Measurements from ENCODE around the gene ACTN4.

The ACTN4 gene

DNA sequence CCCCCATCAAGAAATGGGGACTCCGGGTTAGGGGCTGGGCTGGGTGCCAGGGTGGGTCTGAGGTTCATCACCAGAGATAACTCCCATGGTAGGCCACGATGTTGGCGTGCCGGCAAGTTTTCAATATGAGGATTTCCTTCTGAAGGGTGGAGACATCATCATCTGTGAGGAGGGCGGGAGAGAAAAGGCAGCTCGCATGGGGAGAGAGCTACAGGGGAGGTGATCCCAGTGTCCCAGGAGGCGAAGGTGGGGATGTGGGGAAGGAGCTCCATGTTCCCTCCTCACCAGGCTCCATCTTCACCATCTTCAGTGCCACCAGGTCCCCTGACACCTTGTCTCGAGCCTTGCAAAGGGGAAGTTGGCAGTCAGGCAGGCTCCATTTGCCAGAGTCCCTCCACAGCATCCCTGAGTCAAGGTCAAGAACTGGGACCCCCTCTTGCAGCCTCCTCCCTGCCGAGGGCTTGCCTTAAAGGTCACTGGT, 30.1 kb upstream of the ACTN4 start:
- no peak overlapping the region for H3K27ac ChIP-seq
- TF ChIP-seq, protein P1, sequence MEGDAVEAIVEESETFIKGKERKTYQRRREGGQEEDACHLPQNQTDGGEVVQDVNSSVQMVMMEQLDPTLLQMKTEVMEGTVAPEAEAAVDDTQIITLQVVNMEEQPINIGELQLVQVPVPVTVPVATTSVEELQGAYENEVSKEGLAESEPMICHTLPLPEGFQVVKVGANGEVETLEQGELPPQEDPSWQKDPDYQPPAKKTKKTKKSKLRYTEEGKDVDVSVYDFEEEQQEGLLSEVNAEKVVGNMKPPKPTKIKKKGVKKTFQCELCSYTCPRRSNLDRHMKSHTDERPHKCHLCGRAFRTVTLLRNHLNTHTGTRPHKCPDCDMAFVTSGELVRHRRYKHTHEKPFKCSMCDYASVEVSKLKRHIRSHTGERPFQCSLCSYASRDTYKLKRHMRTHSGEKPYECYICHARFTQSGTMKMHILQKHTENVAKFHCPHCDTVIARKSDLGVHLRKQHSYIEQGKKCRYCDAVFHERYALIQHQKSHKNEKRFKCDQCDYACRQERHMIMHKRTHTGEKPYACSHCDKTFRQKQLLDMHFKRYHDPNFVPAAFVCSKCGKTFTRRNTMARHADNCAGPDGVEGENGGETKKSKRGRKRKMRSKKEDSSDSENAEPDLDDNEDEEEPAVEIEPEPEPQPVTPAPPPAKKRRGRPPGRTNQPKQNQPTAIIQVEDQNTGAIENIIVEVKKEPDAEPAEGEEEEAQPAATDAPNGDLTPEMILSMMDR (IDR thresholded peaks at IDR 0.05): no peak
- no peak for DNase-seq (ENCODE audit: low spot score)
- peak overlapping the region; percentile 95 for H3K4me3 ChIP-seq

DNA sequence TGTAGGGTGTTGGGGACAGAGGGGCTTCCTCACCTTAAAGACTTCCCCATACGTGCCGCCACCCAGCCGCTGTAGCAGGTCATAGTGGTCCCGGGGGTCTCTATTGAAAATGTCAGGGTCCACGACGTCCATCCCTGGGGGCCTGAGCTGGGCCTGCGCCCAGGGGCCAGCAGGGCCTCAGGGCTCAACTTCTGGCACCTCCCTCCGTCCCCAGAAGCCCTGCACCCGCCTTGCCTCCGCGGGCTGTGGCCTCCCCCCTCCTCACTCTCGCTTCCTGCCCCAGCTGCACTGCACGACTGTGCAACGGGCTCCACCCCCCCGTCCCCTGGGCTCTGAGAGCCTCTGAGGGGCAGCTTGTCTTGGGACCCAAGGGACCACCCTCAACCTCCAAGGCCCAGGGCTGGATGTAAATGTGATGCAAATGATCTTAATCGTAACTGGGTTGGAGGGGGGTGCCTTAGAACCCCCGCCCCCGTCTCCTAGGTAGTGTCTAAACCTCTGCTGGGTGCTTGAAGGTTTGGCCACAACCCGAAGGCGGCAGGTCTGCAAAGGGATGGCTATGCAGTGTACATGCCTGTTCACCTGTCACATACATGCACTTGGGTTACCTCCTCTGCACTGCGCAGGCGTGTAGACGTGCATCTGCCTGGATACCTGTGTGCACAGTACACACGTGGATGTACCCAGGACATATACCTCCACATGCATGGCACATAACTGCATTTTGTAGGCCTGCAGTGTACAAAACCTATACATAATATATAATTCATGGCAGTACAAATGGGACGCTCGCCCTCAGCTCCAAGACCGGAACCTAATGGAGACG, 29.5 kb upstream of the ACTN4 start, which contains the start of gene MAP4K1:
MAP4K1 (minus strand) TSS at position 190 of the 826 bp plus-strand sequence; CDS start at position 132, 58 bp downstream.
- Histone ChIP-seq H3K27ac (peak within 1 kb of the TSS; percentile 46 to 71), H3K4me3 (peak within 1 kb of the TSS; percentile 95)
- no peak for DNase-seq (ENCODE audit: low spot score)
- TF ChIP-seq, protein P1 (IDR thresholded peaks at IDR 0.05): no peak

DNA sequence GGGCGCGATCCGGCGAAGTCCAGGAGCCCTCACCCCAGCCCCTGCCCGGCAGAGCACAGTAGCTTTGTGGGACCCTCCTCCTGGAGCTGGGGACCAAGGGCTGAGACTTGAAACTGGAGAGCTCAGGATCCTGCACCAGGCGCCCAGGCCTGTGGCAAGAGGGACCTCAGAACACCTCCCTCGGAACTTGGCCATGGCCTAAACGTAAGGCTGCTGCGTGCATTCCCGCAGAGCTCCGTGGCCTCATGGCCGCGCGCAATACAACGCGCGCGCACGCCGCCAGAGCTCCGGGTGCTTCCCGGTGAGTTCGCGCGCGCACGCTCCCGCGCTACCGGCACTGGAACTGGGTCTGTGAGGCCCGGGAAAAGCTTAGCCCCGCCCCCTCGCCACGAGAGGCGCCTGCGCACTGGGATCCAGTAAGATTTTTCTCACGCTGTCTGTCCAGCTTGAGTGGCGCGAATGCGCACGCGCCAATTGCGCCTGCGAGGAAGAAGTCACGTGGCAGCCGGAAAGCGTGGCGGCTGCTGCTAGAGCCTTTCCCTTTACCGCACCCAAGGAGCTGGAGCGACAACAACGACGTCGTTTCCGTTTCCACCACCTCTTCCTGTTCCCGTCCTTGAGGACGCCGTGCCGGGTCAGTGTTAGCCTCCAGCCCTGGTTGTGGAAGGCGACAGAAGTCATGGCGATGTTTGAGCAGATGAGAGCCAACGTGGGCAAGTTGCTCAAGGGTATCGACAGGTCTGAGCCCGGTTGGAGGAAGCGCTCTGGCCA, 28.7 kb upstream of the ACTN4 start, which contains the start of gene EIF3K:
EIF3K (plus strand) TSS at position 599 of the 771 bp plus-strand sequence; CDS start at position 680, 81 bp downstream.
- DNase-seq (ENCODE audit: low spot score): peak; percentile 99
- TF ChIP-seq, protein P1 (IDR thresholded peaks at IDR 0.05): no peak

DNA sequence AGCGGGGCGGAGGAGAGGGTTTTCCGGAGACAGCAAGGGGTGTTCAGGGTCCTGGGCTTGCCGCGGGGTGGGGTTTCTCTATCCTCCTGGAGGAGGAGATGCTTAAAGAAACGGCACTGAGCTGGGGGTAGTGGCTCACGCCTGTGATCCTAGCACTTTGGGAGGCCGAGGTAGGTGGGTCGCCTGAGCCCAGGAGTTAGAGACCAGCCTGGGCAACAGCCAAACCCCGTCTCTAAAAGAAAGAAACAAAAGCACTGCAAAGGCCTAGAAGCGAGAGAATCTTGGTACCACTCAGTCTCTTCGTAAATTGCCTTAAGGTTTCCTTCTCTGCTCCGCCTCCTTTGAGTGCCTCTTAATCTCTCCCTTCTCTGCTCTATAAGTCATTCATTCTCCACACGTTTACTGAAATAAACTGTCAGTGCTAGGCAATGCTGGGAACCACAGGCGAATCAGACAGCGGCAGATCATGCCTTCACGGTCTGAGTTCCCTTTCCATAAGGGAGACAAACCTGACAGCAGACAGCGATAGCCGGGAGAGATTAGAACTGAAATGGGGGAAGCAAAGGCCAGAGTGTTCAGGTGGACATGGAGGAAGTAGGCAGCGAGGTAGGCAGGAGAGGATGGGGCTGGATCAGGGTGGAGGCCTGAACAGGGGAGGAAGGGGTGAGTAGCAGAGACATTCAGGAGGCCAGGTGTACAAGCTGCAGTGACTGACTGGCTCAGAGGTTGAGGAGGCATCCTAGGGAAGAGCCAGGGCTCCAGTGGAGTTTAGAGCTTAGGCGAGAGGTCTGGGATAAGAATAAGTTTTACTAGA, 27.9 kb upstream of the ACTN4 start:
- Histone ChIP-seq H3K4me3 (peak overlapping the region; percentile 95), H3K27ac (peak overlapping the region; percentile 77 to 90)
- no peak for DNase-seq (ENCODE audit: low spot score)
- TF ChIP-seq, protein P1 (IDR thresholded peaks at IDR 0.05): no peak

More for the DNA sequence above, 28.7 kb upstream of the ACTN4 start, which contains the start of gene EIF3K:
- H3K4me3 ChIP-seq: peak within 1 kb of the TSS; percentile 95
- H3K27ac ChIP-seq: peak within 1 kb of the TSS; percentile 77 to 90

DNA sequence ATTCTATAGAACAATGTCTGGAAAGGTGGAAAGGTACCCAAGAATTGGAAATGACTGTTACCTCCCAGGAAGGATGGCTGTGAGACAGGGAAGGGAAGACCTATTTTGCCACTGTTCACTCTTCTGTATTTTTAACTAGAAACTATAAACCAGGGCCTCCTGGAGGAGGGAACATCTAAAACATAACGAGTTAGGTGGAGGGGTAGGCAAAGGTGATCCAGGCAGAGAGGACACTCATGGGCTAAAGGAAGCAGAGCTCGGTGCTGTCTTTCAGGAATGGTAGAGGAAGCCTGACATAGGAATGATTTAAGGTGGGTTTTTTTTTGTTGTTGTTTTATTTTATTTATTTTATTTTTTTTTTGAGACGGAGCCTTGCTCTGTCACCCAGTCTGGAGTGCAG, 22.6 kb upstream of the ACTN4 start:
- TF ChIP-seq, protein P1 (IDR thresholded peaks at IDR 0.05): no peak
- Histone ChIP-seq H3K27ac (no peak overlapping the region), H3K4me3 (no peak overlapping the region)
- DNase-seq (ENCODE audit: low spot score): no peak

DNA sequence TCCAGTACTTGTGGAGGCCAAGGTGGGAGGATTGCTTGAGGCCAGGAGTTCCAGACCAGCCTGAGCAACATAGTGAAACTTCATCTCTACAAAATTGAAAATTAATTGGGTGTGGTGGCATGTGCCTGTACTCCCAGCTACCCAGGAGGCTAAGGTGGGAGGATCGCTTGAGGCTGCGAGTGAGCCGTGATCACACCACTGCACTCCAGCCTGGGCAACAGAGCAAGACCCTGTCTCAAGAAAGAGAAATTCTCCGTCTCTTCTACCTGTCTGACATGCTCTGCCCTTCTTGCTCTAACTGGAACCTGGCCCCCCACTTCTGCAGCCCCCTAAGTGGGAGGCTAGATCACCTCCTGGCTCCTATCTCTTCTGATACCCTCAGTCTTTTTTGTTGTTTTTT, 21.0 kb upstream of the ACTN4 start:
- DNase-seq (ENCODE audit: low spot score): no peak
- no peak overlapping the region for H3K27ac ChIP-seq
- TF ChIP-seq, protein P1 (IDR thresholded peaks at IDR 0.05): no peak
- no peak overlapping the region for H3K4me3 ChIP-seq
